HG03575 (cell line): Measurements from ENCODE around the gene AKR7A3.
"Not testable (repeated sequence)": the region's sequence is repeated elsewhere in the genome, so short reads cannot be mapped to it uniquely, and the experiment has no call there.

Experiments
- ATAC-seq: cut with Tn5 transposase; IDR thresholded peaks from one replicate; pipeline ENCODE4 v1.9.1; 2021; ENCODE audit not compliant: unreplicated experiment, insufficient number of reproducible peaks, low FRiP score; ENCODE audit errors: extremely low read depth

AKR7A3 gene

DNA sequence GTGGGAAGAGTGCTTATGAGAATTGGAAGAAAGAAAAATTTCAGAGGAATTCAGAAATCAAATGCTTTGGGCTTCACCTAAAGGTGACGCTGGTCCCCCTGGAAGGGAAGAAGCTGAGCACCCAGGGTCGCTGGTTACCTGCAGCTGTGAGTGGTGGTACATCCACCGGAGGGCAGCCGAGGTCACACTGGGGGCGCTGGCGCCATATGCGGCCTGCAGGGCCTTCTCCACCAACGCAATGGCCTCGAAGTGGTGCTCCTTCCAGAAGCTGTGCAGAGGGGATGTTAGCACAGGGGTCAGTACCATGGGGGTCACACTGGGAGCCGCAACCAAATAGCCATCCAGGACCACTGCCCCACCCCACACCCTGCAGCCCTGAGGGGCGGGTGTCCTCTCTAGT is 17.3 kb upstream of the AKR7A3 start:
- ATAC-seq, result no peak

DNA sequence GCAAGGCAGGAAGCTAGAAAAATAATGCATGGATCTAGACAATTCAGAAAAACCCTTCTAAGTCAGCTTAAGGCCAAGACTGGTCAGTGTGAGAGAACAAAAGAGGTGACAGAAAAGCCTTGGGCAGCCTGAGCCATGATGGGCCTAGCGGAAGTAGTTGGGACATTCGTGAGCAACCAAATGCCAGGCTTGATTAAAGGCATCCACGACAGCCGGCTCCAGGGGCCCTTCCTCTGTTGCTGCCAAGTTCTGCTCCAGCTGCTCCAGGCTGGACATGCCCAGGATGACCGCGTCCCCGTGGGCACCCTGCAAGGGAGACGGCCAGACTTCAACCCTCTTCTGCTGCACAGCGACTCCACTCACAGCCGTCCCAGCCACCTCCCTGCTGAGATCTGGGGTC is 15.5 kb upstream of the AKR7A3 start:
- not testable (repeated sequence) for ATAC-seq

GRCh38 chr1:19300211-19300610 is 11.6 kb upstream of the AKR7A3 start:
- no peak for ATAC-seq

GRCh38 chr1:19294638-19295037 is 6.1 kb upstream of the AKR7A3 start:
- no peak for ATAC-seq

GRCh38 chr1:19289244-19289643 is 674 bp upstream of the AKR7A3 start:
- no peak for ATAC-seq

DNA sequence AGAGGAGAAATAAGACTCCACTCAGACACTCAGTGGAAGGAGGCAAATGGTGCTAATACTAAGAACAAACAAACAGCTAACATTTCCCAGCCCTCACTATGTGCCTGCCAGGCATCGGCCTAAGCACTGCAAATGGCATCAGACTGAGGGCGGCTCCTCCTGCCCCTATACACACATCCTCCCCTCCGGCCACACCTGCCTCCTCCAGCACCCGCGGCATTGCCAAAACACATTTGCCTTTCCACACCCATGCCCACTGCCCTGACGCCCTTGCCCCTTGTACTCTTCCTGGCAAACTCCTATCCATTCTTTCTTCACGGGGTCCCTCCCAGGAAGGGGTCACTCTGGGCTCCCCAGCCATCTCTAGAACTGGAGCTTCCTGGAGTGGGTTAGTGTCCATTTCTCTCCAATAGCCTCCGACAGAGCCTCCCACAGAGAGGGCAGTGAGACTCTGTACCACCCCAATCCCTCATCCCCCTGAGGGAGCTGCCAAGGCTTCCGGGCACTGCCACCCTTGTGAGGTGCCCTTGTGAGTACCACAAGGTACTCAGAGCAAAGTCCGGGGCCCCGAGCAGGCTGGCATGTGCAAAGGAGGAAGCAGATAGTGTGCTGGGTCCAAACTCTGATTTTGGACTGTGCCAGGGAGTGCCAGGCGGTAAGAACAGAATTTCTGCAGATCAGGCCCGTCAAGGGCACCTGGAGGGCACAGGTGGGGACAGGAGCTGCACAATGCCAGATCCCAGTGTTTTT is 959 bp downstream of the AKR7A3 start:
- no peak for ATAC-seq

DNA sequence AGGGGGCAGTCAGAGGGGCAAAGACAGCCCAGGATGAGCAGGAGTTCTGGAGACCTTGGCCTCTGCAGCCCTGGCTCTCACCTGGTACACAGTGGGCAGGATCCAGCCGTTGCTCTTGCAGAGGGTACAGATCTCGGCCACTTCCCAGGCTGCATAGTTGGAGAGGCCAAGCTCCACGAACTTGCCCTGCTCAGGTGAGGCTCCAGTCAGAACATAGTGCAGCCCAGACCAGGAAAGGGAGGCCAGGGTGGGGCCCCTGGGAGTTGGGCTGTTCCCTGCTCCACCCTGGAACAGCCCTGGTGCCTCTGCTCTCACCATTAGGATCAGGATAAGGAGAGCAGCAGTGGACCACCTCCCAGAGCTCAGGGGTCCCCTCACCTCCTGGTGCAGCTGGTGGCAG is 2.8 kb downstream of the AKR7A3 start:
- ATAC-seq, result not testable (repeated sequence)

DNA sequence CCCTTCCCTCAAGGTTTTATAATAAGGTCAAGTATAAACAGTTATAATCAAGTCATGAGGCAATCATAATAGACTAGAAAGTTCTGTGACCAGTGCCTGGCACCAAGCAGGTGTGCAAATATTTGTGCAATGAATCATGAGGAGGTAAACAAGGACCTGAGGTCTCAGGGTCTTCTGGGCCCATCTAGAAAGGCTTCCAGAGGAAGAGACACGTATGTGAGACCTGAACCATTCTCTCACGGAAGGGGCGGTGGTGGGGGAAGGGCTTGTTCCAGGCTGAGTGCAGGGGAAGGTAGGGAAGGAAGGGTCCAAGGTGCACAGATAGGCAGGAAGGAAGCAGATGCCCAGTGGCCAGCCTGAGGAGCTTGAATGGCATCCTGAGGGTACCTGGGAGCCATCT is 3.2 kb downstream of the AKR7A3 start:
- ATAC-seq, result not testable (repeated sequence)

DNA sequence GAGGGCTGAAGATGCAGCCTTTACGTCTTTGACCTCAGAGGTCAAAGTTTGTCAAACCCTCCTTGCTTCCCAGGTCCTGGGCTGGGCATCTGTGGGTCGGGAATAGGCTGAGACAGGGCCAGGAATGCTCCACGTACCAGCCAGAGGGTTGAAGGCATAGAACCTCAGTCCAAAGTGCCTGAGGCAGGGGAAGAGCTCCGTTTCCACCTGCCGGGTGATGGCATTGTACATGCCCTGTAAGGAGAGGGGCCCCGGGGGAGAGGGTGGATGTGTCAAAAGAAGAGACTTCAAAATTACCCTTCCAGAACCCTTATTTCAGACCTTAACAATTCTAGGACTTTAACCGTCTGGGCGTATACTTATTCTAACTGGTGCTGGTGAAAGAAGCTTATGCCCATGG is 3.7 kb downstream of the AKR7A3 start:
- no peak for ATAC-seq

DNA sequence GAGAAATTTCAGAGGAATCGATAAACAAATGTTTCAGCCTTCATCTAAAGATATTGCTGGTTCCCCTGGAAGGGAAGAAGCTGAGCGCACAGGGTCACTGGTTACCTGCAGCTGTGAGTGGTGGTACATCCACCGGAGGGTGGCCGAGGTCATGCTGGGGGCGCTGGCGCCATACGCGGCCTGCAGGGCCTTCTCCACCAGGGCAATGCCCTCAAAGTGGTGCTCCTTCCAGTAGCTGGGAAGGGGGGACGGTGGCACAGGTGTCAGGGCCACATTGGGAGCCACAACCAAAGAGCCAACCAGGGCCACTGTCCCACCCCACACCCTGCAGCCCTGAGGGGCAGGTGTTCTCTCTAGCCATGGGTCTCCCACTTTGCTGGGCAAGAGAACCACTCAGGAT is 4.7 kb downstream of the AKR7A3 start:
- no peak for ATAC-seq

DNA sequence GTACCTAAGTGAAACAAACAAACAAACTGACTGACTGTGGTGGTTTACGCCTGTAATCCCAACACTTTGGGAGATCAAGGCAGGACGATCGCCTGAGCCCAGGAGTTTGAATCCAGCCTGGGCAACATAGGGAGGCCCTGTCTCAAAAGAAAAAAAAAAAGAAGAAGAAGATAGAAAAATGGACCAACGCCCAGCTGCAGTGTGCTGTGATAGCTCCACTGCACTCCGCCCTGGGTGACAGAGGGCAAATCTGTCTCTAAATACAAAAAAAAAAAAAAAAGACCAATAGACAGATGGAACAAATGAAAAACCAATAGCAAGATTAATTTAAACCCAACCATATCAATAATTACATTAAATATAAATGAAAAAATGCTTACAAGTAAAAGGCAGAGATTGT is 13.9 kb downstream of the AKR7A3 start:
- no peak for ATAC-seq

DNA sequence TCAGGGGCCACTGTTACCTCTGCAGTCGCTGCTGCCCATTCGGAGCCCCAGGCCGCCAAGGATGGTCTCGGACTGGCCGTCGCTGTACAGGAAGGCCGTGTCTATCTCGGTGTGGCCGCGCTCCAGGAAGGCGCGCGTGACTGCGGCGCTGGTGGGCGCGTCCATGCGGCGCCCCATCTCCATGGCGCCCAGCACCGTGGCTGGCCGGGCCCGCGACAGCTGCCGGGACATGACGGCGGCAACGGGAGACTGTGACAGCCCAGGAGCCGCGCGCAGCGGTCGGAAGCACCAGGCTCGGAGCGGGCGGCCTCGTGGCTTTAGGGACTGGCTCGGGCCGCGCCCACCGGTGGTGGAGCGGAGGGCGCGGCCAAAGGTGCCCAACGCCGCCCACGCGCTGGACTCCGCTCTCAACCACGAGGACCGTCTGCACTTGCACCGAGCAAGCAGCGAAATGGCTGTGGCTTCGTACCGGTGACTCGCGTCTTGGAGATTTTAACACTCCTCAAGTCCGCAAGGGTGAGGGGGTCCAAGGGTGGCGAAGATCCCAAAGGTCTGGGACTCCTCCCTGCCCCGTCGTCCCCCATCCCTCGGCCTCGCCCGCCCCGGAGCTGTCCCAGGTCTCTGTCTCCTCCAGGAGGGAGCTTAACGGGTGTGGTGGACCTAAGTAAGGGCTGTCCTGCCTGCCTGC is 14.6 kb downstream of the AKR7A3 start:
- not testable (repeated sequence) for ATAC-seq

- ATAC-seq, result no peak
These were observed 15.3 kb downstream of the AKR7A3 start for GRCh38 chr1:19273106-19273843.

DNA sequence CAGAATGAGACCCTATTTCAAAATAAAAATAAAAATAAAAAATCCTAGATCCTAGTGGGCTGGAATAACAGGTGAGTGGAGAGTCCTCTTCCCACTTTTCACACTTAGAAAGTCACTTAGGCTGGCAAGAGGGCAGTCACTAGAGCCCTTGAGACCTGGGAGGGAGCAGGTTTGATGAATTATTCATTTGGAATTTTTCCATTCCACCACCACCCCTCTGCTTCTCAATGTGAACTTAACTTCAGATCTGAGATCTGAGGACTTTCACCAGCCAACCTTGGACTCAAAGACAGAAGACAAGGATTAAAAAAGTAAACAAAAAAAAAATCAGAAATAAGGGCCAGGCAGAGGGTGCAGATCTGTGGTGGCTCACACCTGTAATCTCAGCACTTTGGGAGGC is 16.5 kb downstream of the AKR7A3 start:
- no peak for ATAC-seq

DNA sequence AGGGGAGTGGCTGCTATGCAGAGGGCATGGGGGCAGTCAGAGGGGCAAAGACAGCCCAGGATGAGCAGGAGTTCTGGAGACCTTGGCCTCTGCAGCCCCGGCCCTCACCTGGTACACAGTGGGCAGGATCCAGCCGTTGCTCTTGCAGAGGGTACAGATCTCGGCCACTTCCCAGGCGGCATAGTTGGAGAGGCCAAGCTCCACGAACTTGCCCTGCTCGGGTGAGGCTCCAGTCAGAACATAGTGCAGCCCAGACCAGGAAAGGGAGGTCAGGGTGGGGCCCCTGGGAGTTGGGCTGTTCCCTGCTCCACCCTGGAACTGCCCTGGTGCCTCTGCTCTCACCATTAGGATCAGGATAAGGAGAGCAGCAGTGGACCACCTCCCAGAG is 18.2 kb downstream of the AKR7A3 start:
- ATAC-seq, result not testable (repeated sequence)

- not testable (repeated sequence) for ATAC-seq
These were observed 18.9 kb downstream of the AKR7A3 start for GRCh38 chr1:19269427-19270342.

DNA sequence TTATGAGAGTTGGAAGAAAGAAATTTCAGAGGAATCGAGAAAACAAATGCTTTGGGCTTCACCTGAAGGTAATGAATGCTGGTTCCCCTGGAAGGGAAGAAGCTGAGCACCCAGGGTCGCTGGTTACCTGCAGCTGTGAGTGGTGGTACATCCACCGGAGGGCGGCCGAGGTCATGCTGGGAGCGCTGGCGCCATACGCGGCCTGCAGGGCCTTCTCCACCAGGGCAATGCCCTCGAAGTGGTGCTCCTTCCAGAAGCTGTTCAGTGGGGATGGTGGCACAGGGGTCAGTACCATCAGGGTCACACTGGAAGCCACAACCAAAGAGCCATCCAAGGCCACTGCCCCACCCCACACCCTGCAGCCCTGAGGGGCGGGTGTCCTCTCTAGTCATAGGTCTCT is 20.1 kb downstream of the AKR7A3 start:
- no peak for ATAC-seq

DNA sequence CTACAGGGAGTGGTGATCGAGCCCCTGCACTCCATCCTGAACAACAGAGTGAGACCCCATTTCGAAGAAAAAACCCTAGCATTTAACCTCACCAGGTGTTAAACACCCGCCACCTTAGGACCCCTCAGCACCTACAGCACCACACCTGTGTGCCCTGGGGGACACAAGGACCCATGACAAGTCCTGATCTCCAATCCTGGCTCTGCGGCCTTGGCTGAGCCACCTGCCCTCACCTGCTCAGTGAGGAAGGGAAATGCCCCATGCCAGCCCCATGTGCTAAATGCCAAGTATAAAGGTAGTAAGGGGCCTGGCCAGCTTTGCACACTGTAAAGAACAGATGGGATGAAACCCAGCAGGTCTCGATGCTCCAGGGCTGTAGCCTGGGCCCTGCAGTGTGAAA is 25.8 kb downstream of the AKR7A3 start:
- no peak for ATAC-seq

- ATAC-seq, result no peak
These were observed 26.5 kb downstream of the AKR7A3 start for GRCh38 chr1:19262047-19262446.
